Measurements from ENCODE around the gene FNIP2.

FNIP2 gene

GRCh38 chr4:158762553-158762952, 6.3 kb upstream of the FNIP2 start:
- DNase-seq (ENCODE audit: low read depth, low spot score), result no peak

- DNase-seq (ENCODE audit: low read depth, low spot score), result no peak
Measured at GRCh38 chr4:158763462-158763861, 5.4 kb upstream of the FNIP2 start.

- no peak for DNase-seq (ENCODE audit: low read depth, low spot score)
Measured at GRCh38 chr4:158766434-158767044, 2.3 kb upstream of the FNIP2 start.

GRCh38 chr4:158767451-158767850, 1.4 kb upstream of the FNIP2 start:
- no peak for DNase-seq (ENCODE audit: low read depth, low spot score)

- DNase-seq (ENCODE audit: low read depth, low spot score), result no peak
Measured at GRCh38 chr4:158769175-158769921, 522 bp downstream of the FNIP2 start.

GRCh38 chr4:158770671-158771070, 1.8 kb downstream of the FNIP2 start:
- DNase-seq (ENCODE audit: low read depth, low spot score), result no peak

- DNase-seq (ENCODE audit: low read depth, low spot score), result no peak
Measured at GRCh38 chr4:158771776-158772175, 3.0 kb downstream of the FNIP2 start.

GRCh38 chr4:158775091-158775651, 6.3 kb downstream of the FNIP2 start:
- no peak for DNase-seq (ENCODE audit: low read depth, low spot score)

GRCh38 chr4:158776106-158776505, 7.3 kb downstream of the FNIP2 start:
- DNase-seq (ENCODE audit: low read depth, low spot score), result no peak

- no peak for DNase-seq (ENCODE audit: low read depth, low spot score)
Measured at GRCh38 chr4:158777423-158778155, 8.8 kb downstream of the FNIP2 start.

GRCh38 chr4:158778156-158778711, 9.4 kb downstream of the FNIP2 start:
- DNase-seq (ENCODE audit: low read depth, low spot score), result no peak

GRCh38 chr4:158778712-158779111, 9.9 kb downstream of the FNIP2 start:
- DNase-seq (ENCODE audit: low read depth, low spot score), result no peak

- no peak for DNase-seq (ENCODE audit: low read depth, low spot score)
Measured at GRCh38 chr4:158781963-158782362, 13.1 kb downstream of the FNIP2 start.

GRCh38 chr4:158782551-158783360, 13.9 kb downstream of the FNIP2 start:
- no peak for DNase-seq (ENCODE audit: low read depth, low spot score)

- no peak for DNase-seq (ENCODE audit: low read depth, low spot score)
Measured at GRCh38 chr4:158783785-158784184, 15.0 kb downstream of the FNIP2 start.

- DNase-seq (ENCODE audit: low read depth, low spot score), result no peak
Measured at GRCh38 chr4:158785718-158786117, 16.9 kb downstream of the FNIP2 start.

GRCh38 chr4:158786121-158786601, 17.3 kb downstream of the FNIP2 start:
- no peak for DNase-seq (ENCODE audit: low read depth, low spot score)

GRCh38 chr4:158786955-158787354, 18.1 kb downstream of the FNIP2 start:
- no peak for DNase-seq (ENCODE audit: low read depth, low spot score)

GRCh38 chr4:158787709-158788475, 19.1 kb downstream of the FNIP2 start:
- DNase-seq (ENCODE audit: low read depth, low spot score), result no peak

GRCh38 chr4:158788516-158788915, 19.7 kb downstream of the FNIP2 start:
- DNase-seq (ENCODE audit: low read depth, low spot score), result no peak

Data from iPS DF 19.7 (cell line).